Endothelial cell of hepatic sinusoid (primary cell): ENCODE results near the gene MYRF.

Experiments
- in situ Hi-C: cut with HindIII; loops from 2 replicates; pipeline ENCODE4 v1.10.0; 2017; ENCODE audit warnings: low sequenced_read_pairs

MYRF gene

DNA sequence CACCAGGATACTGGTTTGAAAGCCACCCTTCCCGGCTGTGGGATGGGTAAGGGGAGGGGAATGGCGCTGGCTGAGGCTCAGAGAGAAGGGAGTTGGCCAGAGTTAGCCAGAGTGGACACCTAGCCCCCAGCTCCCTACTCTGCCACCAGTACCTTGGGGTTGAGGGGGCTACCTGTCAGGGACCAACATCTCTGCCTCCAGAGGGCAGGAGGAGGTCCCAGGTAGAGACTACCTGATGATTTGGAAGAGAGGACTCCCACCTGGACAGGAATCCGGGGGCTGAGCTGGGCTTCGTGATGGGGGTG, 3.7 kb downstream of the MYRF start:
- in situ Hi-C loops: no loop called here

DNA sequence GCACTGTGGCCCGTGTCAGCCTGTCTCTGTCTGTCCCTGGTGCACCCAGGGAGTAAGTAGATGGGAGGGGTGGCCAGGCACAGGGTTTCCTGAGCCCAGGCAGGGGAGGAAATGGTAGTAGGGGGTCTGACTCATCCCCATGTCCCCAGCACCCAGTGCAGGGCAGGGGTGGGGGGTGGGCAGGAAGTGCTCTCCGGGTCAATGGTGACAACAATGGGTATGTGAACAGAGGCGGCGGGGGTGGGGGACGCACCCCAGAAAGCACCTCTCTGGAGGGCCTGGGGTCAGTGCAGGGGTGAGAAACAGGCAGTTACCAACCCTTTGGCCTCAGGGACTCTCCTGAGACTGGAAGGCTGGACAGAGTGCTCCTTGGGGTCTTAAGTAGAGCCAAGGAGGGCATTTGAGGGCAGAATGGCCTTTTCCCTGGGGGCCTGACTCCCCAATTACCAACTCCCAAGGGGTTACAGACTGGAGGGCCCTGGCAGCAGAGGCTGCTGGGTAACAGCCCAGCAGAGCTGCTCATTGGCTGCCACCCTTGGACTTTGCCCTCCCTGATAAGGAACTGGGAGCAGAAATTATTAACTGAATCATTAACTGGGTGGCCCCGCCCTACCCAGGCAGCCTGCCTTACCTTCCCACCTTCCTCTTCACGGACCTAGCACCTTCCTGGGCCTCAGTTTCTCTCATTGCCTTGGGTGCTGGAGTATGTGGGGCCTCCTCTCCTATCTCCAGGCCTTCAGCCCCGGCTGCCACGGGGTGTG, 4.2 kb downstream of the MYRF start:
- in situ Hi-C loops: no loop called here

DNA sequence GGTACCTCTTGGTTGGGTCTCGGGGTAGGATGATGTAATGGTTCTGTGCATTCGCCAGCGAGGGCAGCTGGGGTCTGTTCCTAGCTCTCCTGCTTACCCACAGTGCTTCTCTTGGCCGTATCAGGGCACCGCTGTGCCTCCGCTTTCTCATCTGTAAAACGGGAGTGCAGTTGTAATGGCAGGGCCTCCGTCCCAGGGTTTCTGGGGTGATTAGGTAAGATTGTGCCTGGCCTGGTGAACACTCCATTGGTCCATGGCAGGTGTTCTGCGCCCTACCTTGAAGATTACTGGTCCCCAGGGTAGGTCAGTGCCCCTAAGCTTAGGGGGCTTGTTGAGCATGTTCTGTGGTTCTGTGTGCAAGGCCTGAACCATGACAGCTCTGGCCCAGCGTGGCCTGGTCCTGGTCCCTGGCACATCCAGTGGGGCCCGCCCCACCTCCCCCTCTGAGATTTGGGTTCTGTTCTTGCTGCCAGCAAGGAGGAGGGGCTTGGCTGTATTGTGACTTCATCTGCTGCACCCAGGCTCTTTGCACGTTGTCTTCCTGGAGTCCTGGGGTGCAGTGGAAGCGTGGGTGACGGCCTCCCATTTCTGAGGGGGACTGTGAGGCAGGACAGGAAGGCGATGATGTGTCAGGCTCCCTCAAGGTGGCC, 4.9 kb downstream of the MYRF start:
- in situ Hi-C loops: no loop called here

DNA sequence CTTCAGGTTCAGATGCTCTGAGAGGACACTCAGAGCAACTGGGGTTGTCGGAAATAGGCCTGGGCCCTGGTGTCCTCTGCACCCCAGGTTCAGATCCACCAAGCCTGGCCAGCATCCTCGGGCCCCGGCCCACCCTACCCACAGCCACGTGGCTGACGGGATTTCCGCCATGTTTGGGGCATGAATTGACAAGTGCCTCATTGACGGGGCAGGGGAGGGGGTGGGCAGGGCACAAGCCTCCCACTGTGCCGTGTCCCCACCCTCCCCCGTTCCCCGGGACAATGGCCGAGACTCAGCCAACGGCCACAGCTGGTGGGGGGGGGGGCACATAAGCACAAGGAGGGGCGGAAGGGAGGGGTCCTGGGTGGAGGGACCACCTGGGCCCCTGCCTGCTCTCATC, 8.5 kb downstream of the MYRF start:
- in situ Hi-C loops: no loop called here

DNA sequence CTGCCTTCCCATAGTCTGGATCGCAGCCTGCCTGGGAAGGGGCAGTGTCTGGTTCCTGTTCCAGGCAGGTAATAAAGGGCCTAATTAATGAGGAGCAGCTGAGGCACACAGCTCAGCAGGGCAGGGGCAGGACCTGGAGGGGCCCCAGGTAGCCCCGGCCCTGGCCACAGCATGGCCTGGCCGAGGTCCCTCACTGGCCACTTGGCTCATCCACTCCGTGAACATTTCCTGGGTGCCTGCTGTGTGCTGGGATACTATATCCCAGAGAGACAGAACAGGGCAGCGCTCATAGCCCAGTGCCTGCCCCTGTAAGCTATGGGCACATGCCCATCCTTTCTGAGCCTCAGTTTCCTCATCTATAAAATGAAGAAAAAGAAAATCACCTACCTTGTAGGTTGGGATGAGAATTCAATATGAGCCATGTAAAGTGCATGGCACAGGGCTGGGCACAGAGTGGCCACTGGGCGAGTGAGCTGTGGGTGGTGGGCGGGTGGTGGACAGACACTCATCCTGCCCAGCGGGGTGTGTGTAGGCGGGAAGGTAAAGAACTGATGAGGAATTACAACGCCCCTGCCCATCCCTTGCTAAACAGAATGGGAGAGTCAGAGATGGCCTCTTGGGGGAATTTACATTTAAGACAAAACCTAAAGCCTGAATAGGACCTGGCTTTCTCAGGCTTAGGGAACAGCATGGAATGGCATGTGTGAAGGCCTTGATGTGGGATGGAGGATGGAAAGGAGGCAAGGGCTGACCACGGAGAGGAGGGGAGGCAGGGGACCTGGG, 9.2 kb downstream of the MYRF start:
- in situ Hi-C loops: no loop called here

DNA sequence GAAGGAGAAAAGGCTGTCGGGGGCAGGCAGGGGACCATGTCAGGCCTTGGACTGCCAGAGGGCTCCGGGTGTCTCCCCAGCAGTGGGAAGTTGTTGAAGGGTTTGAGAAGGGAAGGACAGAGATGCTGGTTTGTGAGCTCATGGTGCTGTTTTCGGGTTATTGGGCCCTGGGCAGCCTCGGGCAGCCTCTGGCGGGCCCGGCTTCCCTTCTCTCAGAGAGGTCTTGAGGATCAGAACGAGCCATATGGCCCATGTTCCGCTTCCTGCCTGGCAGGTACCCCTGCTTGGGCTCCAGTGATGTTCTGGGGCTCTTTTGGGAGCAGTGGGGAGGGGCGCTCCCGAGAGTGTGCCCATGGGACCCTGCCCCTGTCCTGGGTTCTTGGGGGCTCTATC, 9.8 kb downstream of the MYRF start:
- in situ Hi-C loops: no loop called here

DNA sequence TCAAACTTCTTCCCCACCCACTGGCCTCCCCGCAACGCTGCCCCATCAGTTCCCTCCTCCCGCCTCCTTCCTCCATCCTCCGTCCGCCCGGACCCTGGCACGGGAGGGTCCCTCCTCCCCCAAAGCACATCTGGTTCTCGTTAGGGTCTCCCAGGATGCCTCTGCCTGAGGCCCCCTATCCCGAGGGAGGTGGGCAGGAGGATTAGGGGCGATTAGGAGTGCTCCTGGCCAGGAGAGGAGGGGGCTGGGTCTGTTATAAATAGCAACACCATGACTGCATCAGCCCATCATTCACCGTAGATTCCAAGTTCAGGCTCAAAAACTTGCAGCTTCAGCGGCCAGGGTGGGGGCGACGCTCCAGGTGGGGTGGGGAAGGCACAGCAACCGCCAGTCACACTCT, 10.4 kb downstream of the MYRF start:
- in situ Hi-C loops: no loop called here

DNA sequence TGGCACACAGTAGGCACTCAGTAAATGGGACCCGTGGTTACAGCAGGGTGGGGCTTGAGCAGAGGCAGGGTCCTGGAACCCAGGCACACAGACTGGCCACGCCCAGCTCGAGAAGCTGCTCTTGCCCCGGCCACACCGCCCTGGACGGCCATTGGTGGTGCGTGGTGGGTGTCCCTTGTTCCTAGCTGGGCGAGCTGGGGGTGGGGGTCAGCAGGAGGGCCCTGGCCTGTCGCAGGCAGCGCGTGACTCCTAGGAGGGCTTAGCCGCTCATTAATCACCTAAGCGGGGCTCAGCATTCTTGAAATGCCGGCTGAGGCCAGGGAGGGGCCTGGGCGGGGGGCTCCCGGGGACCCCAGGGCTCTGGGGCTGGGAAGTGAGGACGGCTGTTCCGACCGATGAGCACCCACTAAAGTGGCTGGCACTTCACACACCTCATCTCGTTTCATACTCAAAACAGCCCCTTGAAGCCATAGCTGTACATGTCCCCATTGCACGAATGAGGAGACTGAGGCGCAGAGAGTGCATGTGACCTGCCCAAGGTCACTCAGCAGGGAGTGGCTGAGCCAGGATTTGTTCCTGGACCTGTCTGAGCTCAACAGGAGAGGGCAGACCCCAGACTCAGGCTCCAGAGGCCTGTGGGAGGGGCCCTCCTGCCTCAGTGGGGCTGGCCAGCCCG, 11.6 kb downstream of the MYRF start:
- in situ Hi-C loops: no loop called here

DNA sequence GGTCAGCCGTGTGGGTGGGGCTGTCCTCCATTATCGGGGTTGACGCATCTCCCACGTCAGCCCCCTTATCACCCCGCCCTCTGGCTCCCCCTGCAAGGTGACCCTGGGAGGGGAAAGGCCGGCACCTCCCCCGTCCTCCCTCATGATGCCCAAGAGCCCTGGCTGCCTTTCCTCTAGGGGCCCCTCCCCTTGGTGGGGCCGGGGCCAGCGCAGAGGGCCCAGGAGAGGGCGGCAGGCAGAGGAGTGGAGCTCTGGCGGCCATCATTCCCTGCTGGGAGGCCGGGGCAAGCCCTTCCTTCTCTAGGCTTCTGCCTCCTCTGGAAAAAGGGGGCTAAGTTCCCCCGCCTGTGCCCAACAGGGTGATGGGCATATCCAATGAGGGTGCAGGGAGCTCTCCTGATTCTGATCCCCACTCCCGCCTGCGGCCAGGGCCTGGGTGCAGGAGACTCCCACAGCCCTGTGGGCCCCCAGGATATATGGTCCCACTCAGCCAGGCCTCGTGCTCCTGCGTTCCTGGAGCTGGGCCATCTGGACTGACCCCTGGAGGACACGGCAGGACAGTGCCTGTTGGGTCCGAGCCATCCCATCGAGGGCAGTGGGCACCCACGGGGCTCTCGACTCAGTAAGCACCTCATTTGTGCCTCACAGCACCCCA, 12.3 kb downstream of the MYRF start:
- in situ Hi-C loops: no loop called here

DNA sequence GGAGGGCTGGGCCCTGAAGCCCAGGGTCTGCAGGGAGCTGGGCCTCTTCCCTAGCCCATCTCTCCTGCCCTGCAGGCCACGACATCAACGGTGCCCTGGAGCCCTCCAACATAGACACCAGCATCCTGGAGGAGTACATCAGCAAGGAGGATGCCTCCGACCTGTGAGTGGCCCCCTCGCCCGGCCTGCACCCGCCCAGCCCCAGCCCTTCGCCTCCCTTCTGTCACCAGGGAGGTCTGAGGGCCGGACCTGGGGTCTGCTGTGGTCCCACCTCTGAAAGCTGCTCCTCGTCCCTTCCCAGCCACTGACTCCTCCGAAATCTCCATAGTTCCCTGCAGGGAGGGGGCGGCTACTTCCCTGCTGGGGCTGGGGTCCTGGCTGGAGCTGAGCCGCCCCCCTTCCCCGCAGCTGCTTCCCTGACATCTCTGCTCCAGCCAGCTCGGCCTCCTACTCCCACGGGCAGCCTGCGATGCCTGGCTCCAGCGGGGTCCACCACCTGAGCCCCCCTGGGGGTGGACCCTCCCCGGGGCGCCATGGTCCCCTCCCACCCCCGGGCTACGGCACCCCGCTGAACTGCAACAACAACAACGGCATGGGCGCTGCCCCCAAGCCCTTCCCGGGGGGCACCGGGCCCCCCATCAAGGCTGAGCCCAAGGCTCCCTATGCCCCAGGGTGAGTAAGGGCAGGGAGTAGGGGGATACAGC, 13.3 kb downstream of the MYRF start:
- in situ Hi-C loops: no loop called here

DNA sequence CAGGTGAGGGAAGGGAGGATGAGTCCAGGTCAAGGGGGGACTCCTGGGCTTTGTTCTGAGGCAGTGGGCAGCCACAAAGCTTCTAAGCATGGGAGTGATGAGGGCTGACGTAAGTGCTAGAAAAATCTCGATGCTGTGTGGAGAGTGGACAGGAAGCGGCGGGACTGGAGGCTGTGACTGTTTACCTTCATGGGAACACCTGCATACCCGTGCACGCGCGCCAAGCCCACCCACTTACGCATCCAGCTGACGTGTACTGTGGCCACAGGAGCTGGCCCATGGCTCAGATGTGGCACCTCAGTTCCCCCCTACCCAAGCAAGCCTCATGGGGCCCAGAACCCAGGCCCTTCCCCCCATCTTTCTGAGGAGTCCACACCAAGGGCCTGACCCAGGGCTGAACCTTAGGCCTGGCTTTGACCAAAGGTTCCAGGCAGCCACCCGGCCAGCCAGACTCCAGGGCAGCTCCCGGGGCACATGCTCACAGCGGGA, 14.0 kb downstream of the MYRF start:
- in situ Hi-C loops: no loop called here

DNA sequence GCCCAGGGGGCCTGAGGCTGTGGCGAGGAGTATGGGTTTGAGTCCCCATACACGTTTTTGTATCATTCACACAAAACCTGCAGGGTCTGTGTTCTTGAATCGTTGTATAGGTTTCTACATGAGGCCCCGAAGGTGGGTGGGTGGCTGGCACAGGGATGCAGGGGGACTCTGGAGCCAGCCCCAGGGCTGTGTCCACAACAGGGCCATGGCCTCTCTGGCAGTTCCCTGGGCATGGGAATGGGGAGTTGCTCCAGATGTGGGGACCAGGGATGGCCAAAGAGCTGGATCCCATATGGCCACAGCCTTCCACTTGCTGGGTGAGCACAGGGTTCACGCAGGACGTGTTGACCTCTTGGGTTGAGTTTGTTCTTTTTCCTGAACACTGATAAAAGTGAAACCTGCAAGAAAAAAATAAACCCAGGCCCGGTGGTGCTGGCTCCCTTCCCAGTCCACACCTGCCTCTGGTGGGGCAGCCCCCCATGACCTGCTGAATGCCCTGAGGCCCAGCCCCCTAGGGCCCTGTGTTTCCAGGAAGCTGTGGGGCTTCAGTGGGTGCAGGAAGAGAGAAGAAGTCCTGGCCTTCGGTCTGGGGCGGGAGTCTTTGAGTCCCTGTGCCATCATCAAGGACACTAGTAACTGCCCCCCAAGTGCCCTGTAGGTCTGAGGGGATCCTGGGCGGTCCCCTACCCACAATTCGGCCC, 16.1 kb downstream of the MYRF start:
- in situ Hi-C loops: no loop called here

DNA sequence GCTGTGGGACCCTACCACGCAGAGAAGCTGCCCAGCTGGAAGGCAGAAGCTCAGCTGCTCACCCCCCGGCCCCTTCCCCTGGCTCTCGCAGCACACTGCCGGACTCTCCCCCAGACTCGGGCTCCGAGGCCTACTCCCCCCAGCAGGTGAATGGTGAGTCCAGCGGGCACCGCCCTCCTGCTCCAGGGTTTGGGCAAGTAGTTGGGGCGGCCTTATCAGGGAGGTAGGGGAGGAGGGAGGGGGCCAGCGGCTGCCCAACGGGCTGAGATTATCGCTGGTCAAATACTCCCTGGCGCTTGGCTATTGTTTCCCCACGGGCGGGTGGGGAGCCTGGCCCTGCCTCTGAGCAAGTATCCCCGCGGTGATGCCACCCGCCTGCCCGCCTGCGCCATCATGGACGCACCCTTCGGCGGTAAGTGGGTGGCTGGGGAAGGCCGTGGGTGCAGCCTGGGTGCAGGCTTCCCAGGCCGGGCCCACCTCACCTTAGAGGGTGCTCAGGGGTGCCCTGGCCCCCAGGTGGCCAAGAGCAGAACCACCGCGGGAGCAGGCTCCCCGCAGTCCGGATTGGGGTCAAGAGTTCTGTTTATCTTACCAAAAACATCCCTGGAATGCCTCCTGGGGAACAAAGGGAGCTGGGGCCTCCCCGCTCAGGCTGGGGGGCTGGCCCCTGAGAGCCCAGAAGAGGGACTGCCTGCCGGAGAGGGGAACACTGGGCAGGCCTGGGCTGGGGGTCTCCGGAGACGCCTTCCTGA, 16.9 kb downstream of the MYRF start:
- in situ Hi-C loops: no loop called here

DNA sequence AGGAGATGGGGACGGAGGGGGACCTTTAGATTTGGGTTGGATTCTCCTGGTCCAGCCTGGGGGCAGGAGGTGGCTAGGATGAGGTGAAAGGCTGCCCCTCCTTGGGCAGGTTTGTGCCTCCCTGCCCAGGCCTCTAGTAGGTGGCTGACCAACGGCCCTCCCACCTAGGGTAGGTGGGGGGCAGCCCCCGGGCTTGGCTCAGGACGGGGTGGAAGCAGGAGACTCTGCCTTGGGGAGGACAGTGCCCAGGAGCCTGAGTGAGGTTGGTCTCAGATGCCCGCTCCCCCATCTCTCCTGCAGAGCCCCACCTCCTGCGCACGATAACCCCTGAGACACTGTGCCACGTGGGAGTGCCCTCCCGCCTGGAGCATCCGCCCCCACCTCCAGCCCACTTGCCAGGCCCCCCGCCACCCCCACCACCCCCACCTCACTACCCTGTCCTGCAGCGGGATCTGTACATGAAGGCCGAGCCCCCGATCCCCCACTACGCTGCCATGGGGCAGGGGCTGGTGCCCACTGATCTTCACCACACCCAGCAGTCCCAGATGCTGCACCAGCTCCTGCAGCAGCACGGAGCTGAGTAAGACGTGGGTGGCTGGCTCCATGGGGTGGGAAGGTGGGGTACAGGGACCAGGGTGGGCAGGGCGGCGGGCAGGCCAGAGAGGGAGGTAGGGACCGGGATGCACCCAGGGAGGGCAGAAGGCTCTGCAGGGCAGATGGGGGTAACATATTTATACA, 17.7 kb downstream of the MYRF start:
- in situ Hi-C loops: no loop called here

DNA sequence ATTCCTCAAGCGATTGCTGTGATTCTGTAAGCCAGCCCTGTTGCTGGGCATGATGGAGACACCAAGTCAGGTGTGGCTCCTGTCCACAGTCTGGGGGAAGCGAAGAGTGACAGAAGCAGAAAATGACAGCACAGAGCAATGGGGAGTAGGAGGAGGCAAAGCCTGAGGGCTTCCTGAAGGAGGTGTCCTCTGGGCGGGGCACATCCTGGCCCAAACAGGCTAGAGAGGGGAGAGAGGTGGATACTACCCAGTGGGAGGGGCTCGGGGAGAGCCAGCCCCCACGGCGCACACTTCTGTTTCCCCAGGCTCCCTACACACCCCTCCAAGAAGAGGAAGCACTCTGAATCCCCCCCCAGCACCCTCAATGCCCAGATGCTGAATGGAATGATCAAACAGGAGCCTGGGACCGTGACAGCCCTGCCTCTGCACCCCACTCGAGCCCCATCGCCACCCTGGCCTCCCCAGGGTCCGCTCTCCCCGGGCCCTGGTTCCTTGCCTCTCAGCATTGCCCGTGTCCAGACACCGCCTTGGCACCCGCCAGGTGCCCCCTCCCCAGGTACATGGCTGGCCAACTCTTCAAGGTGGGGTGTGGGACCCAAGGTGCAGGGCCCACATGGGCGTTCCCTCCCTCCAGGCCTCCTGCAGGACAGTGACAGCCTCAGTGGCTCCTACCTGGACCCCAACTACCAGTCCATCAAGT, 18.9 kb downstream of the MYRF start:
- in situ Hi-C loops: no loop called here

DNA sequence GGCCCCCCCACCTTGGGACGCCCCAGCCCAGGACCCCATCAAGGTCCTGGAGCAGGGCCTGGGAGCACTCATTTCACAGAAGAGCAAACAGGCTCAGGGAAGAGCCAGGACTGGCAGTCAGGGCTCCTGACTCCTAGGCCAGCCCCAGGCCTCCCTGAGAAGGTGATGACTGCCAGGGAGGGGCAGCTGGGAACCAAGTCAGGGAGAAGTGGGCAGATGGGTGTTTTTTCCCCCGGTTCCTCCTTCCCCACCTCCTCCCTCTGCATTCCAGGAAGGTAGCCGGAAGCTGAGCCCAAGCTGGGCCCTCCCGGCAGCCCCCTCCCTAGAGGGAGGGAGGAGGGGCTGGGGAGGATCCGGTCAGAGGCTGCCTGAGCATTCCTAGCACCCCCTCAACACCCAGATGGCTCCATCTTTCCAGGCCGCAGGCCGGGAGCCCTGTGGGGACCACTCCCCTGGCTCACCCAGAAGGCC, 19.6 kb downstream of the MYRF start:
- in situ Hi-C loops: no loop called here

DNA sequence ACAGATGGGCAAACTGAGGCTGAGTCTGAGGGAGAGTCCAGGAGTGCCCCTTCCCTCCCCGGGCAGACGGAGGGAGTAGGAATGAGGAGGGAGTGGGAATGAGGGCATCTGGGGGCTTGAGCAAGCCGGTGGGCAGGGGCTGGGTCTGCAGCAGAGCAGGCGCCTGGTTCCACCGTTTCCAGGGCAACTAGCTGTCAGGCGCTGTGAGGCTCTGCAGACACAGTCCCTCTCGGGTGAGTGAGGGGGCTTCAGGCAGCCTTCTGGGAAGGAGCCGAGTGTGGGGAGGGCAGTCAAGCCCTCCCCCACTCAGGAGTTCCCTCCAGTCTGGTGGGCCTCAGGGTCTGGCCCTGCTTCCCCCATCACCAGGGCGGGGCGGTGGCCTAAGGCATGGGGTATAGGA, 20.9 kb downstream of the MYRF start:
- in situ Hi-C loops: no loop called here

DNA sequence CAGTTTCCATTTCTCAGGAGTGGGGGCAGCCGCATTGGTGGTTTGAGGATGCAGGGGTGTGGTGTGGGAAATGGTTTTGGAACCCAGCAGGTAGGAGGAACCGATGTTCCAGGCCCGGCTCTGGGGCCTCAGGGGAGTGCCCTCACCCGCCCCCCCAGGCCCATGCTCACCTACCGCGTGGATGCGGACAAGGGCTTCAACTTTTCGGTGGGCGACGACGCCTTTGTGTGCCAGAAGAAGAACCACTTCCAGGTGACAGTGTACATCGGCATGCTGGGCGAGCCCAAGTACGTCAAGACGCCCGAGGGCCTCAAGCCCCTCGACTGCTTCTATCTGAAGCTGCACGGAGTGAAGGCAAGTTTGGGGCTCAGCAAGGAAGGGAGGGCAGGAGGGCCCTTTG, 21.4 kb downstream of the MYRF start:
- in situ Hi-C loops: no loop called here
